Measurements from ENCODE around the gene KHNYN.

The KHNYN gene

GRCh38 chr14:24390701-24391468 is 38.9 kb upstream of the KHNYN start:
- Histone ChIP-seq H3K27ac (ENCODE audit: low read depth, low read length) (no peak overlapping the region), H3K9ac (ENCODE audit: low read length in 5 of 5) (no peak overlapping the region), H3K9me3 (ENCODE audit: control insufficient read depth in 5 of 5, low read length in 5 of 5) (no peaks in the 10 kb centered on the region), H3K27me3 (ENCODE audit: control insufficient read depth in 5 of 5, insufficient read depth in 4 of 5, low read length in 5 of 5) (peaks cover 0 to 8% (median 4%) of the 10 kb centered on the region in 5 donors), H3K4me1 (ENCODE audit: control insufficient read depth in 5 of 5, insufficient read depth in 5 of 5, low read length in 5 of 5) (peaks cover 0 to 8% (median 0%) of the 10 kb centered on the region in 5 donors), H3K4me3 (ENCODE audit: low read depth in 1 of 5, low read length in 5 of 5) (no peak overlapping the region), H3K36me3 (ENCODE audit: control insufficient read depth in 5 of 5, insufficient read depth in 5 of 5, low read length in 5 of 5) (no peaks in the 10 kb centered on the region)

DNA sequence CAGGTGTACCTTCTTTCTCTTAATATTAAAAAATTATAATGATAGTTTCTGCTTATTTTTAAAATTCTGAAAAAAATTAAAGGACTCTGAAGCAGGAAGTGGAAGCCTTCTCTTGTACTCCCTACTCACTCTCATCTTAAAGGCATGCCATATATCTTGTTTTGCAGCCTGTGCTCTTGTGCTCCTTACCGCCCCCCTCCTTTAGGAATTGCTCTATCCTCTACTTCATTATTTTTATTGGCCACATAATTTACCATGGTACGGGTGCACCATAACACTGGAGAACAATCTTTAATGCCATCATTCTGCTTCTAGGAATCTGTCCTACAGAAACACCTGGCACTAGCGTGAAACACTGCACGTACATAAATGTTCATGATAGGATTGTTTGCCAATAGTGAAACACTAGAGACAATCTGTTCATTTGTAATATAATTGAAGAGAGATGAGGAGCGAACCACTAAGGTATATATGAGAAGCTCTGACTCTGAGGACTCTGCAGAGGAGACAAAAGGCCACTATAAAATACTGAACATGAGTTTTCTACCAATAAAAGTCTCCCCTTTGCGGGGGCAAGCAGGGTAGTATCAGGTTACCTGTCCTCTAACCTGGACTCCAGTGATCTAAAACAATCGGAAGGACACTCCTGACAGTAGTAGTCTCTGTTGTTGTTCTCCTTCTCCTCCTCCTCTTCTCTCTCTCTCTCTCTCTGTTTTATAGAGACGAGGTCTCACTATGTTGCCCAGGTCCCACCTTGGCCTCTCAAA is 37.2 kb upstream of the KHNYN start:
- Histone ChIP-seq H3K4me3 (ENCODE audit: low read depth in 1 of 5, low read length in 5 of 5) (no peak overlapping the region), H3K27ac (ENCODE audit: low read depth, low read length) (no peak overlapping the region), H3K36me3 (ENCODE audit: control insufficient read depth in 5 of 5, insufficient read depth in 5 of 5, low read length in 5 of 5) (no peaks in the 10 kb centered on the region), H3K27me3 (ENCODE audit: control insufficient read depth in 5 of 5, insufficient read depth in 4 of 5, low read length in 5 of 5) (peaks cover 0 to 8% (median 4%) of the 10 kb centered on the region in 5 donors), H3K9me3 (ENCODE audit: control insufficient read depth in 5 of 5, low read length in 5 of 5) (no peaks in the 10 kb centered on the region), H3K4me1 (ENCODE audit: control insufficient read depth in 5 of 5, insufficient read depth in 5 of 5, low read length in 5 of 5) (peaks cover 0 to 8% (median 0%) of the 10 kb centered on the region in 5 donors), H3K9ac (ENCODE audit: low read length in 5 of 5) (no peak overlapping the region)

GRCh38 chr14:24394275-24394674 is 35.5 kb upstream of the KHNYN start:
- H3K27me3 ChIP-seq (ENCODE audit: control insufficient read depth in 5 of 5, insufficient read depth in 4 of 5, low read length in 5 of 5), result peaks cover 0 to 8% (median 4%) of the 10 kb centered on the region in 5 donors
- no peak overlapping the region for H3K9ac ChIP-seq (ENCODE audit: low read length in 5 of 5)
- no peaks in the 10 kb centered on the region for H3K9me3 ChIP-seq (ENCODE audit: control insufficient read depth in 5 of 5, low read length in 5 of 5)
- no peak overlapping the region for H3K27ac ChIP-seq (ENCODE audit: low read depth, low read length)
- H3K4me3 ChIP-seq (ENCODE audit: low read depth in 1 of 5, low read length in 5 of 5), result no peak overlapping the region
- peaks cover 0 to 13% (median 8%) of the 10 kb centered on the region in 5 donors for H3K4me1 ChIP-seq (ENCODE audit: control insufficient read depth in 5 of 5, insufficient read depth in 5 of 5, low read length in 5 of 5)
- no peaks in the 10 kb centered on the region for H3K36me3 ChIP-seq (ENCODE audit: control insufficient read depth in 5 of 5, insufficient read depth in 5 of 5, low read length in 5 of 5)

DNA sequence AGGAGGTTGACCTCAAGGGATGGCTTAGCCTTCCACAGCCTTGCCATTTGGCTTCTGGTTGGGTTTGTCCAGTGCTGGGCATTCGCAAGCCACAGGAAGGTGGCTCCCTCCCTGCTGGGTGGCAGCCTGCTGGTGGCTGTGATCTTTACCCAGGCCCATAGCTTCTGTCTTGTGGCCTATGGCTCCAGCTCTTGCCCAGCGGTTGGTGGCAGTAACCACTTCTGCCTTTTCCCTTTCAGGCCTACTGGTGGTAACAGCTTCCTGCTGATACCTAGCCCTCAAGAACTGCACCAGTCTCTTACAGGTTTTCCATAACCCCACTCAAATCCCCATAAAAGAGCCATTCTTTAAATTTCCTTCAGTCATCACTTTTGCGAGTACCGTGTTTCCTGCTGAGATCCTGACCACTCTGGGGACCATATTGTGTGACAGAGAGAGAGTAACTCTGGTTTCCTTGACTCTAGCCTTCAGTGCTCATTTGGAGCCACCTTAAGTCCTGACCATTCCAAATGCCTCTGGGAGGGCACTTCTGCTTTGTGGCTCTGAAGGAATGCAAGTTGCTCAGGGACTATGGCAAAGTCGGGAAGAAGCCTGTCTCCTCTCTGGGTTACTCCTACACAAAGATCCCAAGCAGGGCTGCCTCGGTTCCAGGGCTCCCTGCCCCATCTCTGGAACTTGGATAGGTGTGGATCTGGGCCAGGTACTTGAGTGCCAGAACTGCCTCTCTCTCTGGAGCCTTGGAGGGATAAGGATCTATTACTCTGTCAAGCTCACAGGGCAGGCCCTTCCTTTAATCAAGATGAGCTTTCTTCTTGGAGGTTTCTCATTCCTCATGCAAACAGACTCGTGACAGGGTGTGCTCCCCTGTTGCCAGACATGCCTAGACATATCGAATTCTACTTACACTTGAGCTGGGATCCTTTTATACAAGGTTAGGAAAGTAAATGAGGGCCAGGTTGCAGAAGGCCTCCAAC is 33.9 kb upstream of the KHNYN start:
- H3K27me3 ChIP-seq (ENCODE audit: control insufficient read depth in 5 of 5, insufficient read depth in 4 of 5, low read length in 5 of 5), result peaks cover 0 to 8% (median 4%) of the 10 kb centered on the region in 5 donors
- H3K27ac ChIP-seq (ENCODE audit: low read depth, low read length), result no peak overlapping the region
- H3K4me1 ChIP-seq (ENCODE audit: control insufficient read depth in 5 of 5, insufficient read depth in 5 of 5, low read length in 5 of 5), result peaks cover 1 to 28% (median 20%) of the 10 kb centered on the region in 5 donors
- no peaks in the 10 kb centered on the region for H3K9me3 ChIP-seq (ENCODE audit: control insufficient read depth in 5 of 5, low read length in 5 of 5)
- no peaks in the 10 kb centered on the region for H3K36me3 ChIP-seq (ENCODE audit: control insufficient read depth in 5 of 5, insufficient read depth in 5 of 5, low read length in 5 of 5)
- no peak overlapping the region for H3K9ac ChIP-seq (ENCODE audit: low read length in 5 of 5)
- no peak overlapping the region for H3K4me3 ChIP-seq (ENCODE audit: low read depth in 1 of 5, low read length in 5 of 5)

- peaks cover 0 to 1% (median 0%) of the 10 kb centered on the region in 5 donors for H3K27me3 ChIP-seq (ENCODE audit: control insufficient read depth in 5 of 5, insufficient read depth in 4 of 5, low read length in 5 of 5)
- H3K36me3 ChIP-seq (ENCODE audit: control insufficient read depth in 5 of 5, insufficient read depth in 5 of 5, low read length in 5 of 5), result no peaks in the 10 kb centered on the region
- no peaks in the 10 kb centered on the region for H3K9me3 ChIP-seq (ENCODE audit: control insufficient read depth in 5 of 5, low read length in 5 of 5)
- H3K4me3 ChIP-seq (ENCODE audit: low read depth in 1 of 5, low read length in 5 of 5), result peak overlapping the region in 3 of 5 donors; percentile 42 to 74 (median 69)
- peak overlapping the region; percentile 23 for H3K27ac ChIP-seq (ENCODE audit: low read depth, low read length)
- H3K4me1 ChIP-seq (ENCODE audit: control insufficient read depth in 5 of 5, insufficient read depth in 5 of 5, low read length in 5 of 5), result peaks cover 1 to 46% (median 25%) of the 10 kb centered on the region in 5 donors
- no peak overlapping the region for H3K9ac ChIP-seq (ENCODE audit: low read length in 5 of 5)
Observed at GRCh38 chr14:24397639-24398292, 32.0 kb upstream of the KHNYN start.

GRCh38 chr14:24398293-24398652 is 31.5 kb upstream of the KHNYN start:
- H3K9me3 ChIP-seq (ENCODE audit: control insufficient read depth in 5 of 5, low read length in 5 of 5), result no peaks in the 10 kb centered on the region
- no peaks in the 10 kb centered on the region for H3K27me3 ChIP-seq (ENCODE audit: control insufficient read depth in 5 of 5, insufficient read depth in 4 of 5, low read length in 5 of 5)
- peaks cover 1 to 51% (median 29%) of the 10 kb centered on the region in 5 donors for H3K4me1 ChIP-seq (ENCODE audit: control insufficient read depth in 5 of 5, insufficient read depth in 5 of 5, low read length in 5 of 5)
- peak overlapping the region; percentile 23 for H3K27ac ChIP-seq (ENCODE audit: low read depth, low read length)
- no peaks in the 10 kb centered on the region for H3K36me3 ChIP-seq (ENCODE audit: control insufficient read depth in 5 of 5, insufficient read depth in 5 of 5, low read length in 5 of 5)
- H3K9ac ChIP-seq (ENCODE audit: low read length in 5 of 5), result no peak overlapping the region
- H3K4me3 ChIP-seq (ENCODE audit: low read depth in 1 of 5, low read length in 5 of 5), result peak overlapping the region in 3 of 5 donors; percentile 42 to 74 (median 69)

GRCh38 chr14:24398653-24399446 is 30.9 kb upstream of the KHNYN start, which contains the start of gene NYNRIN:
Gene NYNRIN (plus strand): TSS chr14:24399003. CDS start chr14:24399247, 244 bp downstream.
- no peaks in the 10 kb centered on the region for H3K36me3 ChIP-seq (ENCODE audit: control insufficient read depth in 5 of 5, insufficient read depth in 5 of 5, low read length in 5 of 5)
- peak within 1 kb of the TSS; percentile 61 to 80 (median 74) for H3K4me3 ChIP-seq (ENCODE audit: low read depth in 1 of 5, low read length in 5 of 5)
- H3K4me1 ChIP-seq (ENCODE audit: control insufficient read depth in 5 of 5, insufficient read depth in 5 of 5, low read length in 5 of 5), result peaks cover 1 to 57% (median 35%) of the 10 kb centered on the region in 5 donors
- peak within 1 kb of the TSS in 3 of 5 donors; percentile 73 to 79 (median 74) for H3K9ac ChIP-seq (ENCODE audit: low read length in 5 of 5)
- no peaks in the 10 kb centered on the region for H3K9me3 ChIP-seq (ENCODE audit: control insufficient read depth in 5 of 5, low read length in 5 of 5)
- peak within 1 kb of the TSS; percentile 58 for H3K27ac ChIP-seq (ENCODE audit: low read depth, low read length)
- H3K27me3 ChIP-seq (ENCODE audit: control insufficient read depth in 5 of 5, insufficient read depth in 4 of 5, low read length in 5 of 5), result no peaks in the 10 kb centered on the region

DNA sequence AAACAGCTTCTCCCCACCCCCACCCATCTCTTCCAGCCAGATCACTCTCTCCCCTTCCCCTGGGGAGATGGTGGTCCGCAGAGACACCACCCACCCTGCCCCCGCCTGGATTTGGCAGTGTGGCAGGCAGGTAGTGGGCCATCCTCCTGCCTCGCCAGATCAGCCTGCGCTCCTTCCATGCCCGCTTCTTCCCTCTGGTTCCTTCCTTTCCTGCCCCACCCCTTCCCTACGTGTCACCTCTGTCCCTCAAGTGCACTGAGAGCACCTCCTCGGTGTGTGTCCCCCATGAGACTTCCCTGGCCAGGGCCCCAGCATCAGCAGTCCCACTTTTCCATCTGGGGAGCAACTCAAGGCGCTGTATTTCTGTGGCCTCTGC is 30.3 kb upstream of the KHNYN start:
- Histone ChIP-seq H3K9me3 (ENCODE audit: control insufficient read depth in 5 of 5, low read length in 5 of 5) (no peaks in the 10 kb centered on the region), H3K27ac (ENCODE audit: low read depth, low read length) (peak overlapping the region; percentile 58), H3K4me1 (ENCODE audit: control insufficient read depth in 5 of 5, insufficient read depth in 5 of 5, low read length in 5 of 5) (peaks cover 1 to 59% (median 35%) of the 10 kb centered on the region in 5 donors), H3K27me3 (ENCODE audit: control insufficient read depth in 5 of 5, insufficient read depth in 4 of 5, low read length in 5 of 5) (no peaks in the 10 kb centered on the region), H3K4me3 (ENCODE audit: low read depth in 1 of 5, low read length in 5 of 5) (peak overlapping the region; percentile 61 to 80 (median 74)), H3K36me3 (ENCODE audit: control insufficient read depth in 5 of 5, insufficient read depth in 5 of 5, low read length in 5 of 5) (no peaks in the 10 kb centered on the region), H3K9ac (ENCODE audit: low read length in 5 of 5) (peak overlapping the region in 3 of 5 donors; percentile 73 to 79 (median 74))
